GM18867 (cell line): ENCODE results near the gene MICAL3.
A peak's percentile ranks its signal among the peaks of the same experiment; 100 is the strongest.

Experiments
- ATAC-seq: cut with Tn5 transposase; IDR thresholded peaks from one replicate; pipeline ENCODE4 v1.9.1; 2021; ENCODE audit warnings: mild to moderate bottlenecking, moderate library complexity; ENCODE audit not compliant: unreplicated experiment

Gene MICAL3

DNA sequence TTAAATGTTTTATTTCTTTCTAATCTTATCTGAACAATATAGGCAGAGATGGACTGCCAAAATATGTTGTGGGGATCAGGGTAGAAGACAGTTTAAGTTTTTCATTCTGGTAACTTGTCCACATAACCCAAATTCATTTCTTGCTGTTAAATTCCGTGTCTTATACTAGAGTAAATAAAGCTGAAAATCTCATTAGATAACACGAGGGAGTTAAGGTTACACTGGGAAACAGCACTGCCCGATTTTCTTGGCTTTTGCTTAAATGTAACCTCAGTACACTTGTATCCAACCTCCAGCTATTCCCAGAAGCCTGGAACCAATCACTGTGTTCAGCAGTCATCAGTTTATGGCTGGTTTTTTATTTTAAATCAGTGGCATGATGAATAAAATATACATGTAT is 48.2 kb downstream of the MICAL3 start:
- ATAC-seq = no peak

DNA sequence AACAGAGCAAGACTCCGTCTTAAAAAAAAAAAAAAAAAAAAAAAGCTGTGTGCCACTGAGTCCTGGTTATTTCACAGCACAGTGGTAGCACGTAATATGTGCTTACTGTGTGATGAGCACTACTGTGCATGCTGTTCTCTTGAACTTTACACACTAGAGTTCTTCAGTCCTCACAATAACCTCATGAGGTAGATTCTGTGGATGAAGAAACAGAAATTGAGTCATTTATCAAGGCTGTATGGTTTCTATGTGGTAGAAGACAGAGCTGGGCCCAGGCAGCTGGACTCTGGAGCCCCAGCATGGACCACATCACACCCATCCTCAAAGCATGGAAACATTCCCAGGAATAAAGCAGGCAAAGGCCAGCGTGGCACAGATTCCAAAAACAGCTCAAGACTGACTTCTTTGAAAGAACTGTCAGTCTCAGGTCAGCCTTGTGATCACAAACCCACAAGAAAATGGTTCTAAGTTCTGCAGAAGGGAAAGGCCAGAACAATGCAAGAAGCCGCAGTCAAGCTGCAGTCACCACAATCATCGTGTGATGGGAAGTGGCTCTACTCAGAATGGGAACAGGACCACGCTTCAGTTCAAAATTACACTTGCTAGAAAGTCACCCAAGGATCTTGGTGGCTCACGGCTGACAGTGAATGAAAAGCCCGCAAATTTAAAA is 49.5 kb downstream of the MICAL3 start:
- ATAC-seq = no peak

DNA sequence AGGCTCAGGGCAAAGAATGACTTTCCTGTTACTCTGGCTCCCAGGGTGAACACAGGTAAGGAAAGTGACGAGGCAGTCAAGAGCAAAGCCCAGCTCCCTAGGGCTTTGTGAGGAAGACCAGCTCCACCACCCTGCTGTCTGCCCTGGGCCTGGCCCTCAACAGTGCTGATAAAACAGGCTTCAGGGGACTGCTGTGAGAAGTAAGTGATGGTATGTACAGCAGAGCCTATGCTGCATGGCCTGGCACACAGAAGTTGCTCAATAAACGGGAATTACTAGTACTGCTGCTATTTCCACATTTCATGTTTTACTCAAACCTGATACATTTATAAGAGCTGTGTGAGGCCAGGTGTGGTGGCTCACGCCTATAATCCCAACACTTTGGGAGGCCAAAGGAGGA is 50.3 kb downstream of the MICAL3 start:
- no peak for ATAC-seq

DNA sequence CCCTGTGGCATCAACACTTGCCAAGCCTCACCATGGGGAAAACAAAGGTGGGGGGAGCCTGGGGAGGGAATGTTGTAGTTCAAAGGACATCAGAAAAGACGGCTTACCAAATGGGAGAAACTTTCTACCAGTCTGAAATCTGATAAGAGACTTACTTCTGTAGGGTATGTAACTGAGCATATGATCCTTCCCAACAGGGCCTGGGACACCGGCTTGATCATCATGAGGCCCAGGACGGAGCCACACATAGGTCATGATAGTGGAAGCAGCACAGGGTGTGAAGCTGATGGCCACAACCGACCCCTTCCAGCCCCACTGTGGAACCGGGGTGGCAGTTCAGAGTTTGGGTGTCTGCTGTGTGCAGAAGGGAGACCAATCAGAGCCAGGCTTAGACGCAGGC is 51.1 kb downstream of the MICAL3 start:
- ATAC-seq = no peak

DNA sequence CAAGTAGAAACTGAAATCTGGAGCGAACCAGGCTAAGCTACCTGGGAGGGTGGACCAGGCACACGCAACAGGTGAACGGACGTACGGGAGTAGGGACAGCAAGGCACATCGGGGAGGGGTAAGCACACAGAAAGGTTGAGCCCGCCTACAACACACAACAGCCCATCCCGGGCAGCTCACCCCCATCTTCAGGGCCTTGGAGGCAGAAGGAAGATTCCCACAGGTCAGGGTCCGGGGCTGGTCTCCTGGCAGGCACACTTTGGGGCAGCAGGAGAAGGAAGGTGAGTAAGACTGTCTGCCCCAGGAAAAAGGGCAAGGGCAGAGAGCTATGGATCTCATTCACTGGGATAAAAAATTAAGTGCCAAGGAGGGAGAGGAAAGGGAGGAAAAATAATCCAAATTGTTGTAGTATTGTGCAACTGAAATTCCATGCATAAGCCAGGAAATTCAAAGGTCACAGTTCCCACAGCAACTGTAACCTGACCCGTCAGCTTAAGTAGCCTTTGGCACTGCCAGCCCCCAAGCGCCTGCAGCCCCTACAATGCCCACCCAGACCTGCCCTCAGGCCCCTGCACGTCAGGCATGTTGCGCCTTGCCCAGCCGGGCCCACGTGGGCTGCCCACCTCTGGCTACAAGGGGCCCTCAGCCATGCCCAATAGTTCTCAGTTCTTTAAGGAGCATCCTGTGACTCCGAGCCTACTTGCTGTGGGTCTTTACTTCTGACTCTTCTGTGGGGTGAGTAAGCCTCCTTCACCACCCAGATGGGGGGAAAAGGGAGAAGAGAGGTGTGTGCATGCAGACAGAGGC is 51.8 kb downstream of the MICAL3 start:
- ATAC-seq = no peak

DNA sequence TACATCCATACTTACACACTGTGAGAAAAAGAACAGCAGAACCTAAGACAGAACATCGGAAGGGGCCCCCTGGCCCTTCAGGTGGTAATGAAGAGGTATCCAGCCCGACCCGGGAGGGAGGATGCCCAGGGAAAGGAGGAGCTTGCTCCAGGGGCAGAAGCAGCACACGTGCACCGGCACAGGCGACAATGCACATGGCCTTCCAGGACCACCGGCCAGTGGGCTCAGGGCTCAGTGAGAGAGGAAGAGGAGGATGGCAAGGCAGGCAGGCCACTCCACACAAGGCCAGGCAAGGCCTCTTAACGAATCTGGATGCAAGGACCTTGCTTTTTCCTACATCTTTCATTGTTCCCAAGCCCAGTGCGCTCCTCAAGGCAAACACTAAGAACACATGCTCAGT is 52.6 kb downstream of the MICAL3 start:
- no peak for ATAC-seq

DNA sequence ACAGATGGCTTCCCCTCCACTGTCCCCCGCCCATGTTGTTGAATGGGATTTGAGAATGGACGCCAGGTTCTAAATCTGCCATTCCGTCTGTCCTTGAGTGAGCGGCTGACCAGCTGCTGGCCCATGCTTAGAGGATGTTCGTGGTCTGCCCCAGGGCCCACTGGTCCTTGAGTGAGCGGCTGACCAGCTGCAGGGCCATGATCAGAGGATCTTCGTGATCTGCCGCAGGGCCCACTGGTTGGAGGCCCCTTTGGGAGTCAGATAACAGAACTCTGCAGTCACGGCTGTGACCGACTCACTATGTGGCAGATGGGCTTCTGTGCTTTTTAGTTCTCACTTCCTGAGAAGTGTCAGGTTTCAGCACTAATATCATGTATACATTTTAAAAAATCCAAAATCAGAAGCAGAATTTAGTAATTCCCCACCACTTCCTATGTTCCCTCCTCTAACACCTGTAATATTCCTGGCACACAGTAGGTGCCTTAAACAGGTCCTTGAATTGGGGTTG is 54.1 kb downstream of the MICAL3 start:
- ATAC-seq = no peak

DNA sequence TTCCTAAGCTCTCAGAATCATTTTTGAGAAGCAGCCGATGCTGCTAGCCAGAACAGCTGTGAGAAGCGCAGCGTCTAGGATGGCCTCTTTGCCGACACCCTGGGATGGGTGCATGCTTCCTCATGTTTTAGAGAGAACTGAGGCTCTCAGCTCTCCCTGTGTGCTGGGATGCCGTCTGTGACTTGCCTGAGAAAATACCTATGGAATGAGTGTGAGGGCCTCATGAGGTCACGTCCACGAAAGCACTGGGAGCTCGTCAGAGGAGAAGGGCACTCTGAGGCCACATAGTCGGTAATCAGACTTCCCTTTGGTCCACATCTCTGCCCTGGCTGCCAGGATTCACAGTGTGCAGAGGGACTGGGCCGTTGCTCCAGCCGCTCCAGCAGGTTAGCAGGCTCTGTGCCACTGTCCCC is 54.7 kb downstream of the MICAL3 start:
- ATAC-seq = no peak

DNA sequence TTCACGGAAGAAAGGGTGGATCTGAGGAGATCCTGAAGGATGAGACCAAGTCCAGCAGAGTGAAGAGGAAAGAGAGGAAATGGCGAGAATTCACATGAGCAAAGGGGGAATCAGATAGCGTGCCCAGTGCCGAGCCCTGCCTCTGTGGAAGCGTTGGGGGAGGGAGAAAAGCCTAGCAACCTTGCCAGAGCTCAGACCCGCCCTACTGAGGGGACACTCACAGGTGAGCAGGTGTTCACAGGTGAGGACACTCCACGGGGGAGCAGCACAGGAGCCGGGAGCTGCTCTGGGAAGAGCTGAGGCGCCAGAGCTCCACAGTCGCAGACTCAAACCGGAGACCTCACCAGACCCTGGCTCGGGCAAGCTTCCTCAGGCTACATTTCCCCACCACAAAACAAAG is 56.2 kb downstream of the MICAL3 start:
- no peak for ATAC-seq

DNA sequence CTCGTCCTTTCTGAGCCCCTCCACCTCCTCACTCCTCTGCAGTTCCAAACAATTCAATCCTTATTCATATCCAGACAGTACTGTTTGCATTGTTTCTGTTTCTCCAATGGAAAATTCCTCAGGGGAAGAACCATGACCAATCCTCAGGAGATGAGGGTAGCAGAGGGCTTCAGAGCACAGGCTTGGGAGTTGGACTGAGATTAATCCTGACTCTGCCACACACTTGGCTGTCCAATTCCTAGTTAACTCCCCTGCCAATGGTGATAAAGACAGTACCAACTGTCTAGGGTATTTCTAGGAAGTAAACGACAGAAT is 58.0 kb downstream of the MICAL3 start:
- no peak for ATAC-seq

DNA sequence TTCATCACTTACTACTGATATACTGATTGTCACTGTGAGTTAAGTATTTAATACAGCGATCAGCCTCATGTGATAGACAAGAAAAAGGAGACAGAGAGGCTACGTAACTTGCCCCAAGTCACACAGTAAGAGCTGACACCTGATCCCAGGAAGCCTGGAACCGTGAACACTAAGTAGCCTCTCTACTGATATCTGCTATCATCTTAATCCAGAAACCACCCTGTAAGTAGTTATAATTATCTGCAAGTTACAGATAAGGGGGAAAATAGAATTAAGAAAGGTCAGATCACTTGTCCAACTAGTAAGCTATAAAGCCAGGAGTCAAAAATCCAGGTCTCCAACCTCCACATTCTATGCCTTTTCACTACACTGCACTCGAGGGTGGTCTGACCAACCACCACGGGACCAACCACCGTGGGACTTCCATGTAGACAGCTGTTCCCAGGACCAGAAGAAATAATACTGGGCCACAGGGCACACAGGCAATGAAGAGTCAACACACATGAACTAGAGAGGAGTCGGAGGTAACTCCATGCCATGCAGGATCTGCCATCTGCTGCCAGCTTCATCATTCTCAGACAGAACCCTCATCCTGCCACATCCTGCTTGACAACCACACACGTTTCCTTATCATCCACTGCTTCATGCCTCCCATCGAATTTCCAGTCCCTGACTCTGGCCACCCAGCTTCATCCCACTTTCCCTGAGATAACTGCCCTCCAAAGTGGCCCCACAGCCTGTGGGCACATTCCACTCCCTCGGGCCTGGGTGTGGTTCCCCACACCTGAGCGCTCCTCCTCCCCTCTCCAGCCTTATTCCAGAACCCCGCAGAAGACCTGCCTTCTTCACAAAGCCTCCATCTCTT is 58.6 kb downstream of the MICAL3 start:
- ATAC-seq = no peak

DNA sequence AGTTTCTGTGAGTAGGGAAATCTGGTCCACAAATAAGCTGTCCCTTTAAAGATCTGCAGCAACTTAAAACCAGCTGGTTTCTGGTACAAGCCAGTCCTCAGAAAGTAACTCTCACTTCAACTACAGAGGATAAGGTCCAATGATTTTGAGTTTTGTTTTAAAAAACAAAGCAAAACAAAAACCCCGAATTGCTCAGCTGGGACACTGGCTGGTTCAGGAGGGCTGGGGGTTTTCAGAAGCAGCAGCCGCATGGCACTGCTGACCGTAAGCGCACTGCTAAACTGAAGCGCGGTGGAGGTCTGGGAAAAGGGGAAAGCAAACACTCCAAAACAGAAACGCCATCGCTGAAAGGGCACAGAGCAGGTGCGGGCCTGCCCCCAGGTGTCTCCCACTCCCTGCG is 59.7 kb downstream of the MICAL3 start:
- peak; percentile 80 for ATAC-seq

DNA sequence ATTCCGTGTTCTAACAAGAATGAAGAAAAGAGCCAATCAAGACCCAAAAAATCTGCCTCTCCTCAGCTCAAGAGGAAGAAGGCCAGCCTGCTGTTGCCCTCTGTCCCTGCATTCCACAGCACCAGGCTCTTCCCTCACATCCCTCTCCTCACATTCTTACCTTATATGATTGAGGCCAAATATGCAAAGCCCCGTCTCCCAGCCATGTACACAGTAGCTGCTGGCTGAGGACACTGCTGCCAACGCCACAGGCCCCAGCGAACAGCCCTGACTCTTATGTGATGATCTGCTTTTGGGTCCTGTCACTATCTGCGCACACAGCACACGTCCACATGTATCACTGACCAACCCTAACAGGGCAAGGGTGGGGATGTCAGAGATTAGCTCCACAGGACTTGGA is 60.2 kb downstream of the MICAL3 start:
- ATAC-seq = peak; percentile 26

DNA sequence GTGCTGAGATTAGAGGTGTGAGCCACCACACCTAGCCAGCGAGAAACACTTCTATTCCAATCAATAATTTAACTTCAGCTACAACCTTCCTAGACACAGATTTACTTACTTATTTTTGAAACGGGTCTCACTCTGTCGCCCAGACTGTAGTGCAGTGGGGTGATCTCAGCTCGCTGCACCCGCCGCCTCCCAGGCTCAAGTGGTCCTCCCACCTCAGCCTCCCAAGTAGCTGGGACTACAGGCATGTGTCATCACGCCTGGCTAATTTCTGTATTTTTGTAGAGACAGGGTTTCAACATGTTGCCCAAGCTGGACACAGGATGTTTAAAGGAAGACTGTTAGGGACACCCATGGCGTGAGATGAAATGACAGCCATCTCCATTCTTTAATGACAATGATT is 61.3 kb downstream of the MICAL3 start:
- ATAC-seq = no peak

DNA sequence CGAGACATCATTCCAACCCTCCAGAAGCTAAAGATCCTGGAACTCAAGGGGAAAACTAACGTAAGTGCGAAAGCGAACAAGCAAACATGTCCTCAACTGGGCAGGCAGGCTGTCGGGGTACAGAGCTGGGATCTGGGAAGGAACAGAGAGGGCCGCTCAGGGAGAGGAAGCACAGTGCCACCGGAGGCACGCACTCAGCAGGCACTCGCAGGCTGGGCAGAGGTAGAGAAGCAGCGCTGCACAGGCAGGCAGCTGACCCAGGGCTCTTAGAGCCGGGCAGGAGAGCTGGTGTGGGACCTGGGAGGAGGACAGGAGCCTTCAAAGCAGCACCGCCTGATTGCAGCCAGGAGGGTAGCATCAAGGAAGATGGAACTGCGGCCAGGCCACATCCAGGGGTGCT is 62.2 kb downstream of the MICAL3 start:
- ATAC-seq = no peak

DNA sequence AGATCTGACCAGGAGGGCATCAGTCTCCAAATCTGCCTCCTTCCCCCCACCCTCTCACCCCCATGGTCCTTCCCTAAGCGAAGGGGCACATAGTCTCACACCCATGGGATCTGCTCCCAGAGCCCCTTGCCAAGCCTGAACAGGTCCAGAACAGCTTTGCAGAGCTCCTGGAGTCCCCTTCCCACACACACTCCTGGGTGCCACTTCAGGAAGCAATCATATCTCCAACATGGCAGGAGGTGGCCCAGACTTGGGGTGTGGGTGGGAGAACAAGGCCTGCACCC is 63.0 kb downstream of the MICAL3 start:
- ATAC-seq = no peak

DNA sequence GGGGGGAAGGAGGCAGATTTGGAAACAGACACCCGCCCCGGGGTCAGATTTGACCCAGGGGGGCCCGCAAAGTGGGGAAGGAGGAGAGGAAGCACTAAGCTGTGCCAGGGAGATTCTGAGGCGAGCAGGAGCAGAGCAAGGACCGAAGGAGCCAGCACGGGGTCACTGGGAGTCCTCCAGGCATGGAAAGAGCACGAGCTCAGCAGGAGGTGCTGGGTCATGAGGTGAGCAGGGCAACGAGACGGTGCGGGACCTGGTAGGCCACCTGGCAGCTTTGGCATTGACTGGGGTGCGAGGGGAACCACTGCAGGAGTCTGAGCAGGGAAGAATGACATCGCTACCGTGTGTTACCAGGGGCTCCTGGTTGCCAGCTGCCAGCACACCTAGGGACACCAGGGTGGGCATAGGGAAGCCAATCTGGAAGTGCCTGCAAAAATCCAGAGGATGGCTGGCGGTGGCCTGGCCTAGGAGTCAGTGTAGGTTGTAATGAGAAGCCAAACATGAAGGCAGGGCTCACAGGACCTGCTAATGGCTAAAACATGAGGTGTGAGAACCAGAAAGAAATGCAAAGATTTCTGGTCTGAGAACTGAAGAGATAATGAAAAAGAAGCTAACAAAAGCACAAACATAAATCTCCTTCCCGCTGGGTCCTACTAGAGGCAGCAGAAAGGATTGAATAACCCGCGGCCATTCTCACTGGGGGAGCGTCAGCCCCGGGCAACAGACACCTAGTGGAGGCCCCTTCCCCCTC is 63.5 kb downstream of the MICAL3 start:
- no peak for ATAC-seq

DNA sequence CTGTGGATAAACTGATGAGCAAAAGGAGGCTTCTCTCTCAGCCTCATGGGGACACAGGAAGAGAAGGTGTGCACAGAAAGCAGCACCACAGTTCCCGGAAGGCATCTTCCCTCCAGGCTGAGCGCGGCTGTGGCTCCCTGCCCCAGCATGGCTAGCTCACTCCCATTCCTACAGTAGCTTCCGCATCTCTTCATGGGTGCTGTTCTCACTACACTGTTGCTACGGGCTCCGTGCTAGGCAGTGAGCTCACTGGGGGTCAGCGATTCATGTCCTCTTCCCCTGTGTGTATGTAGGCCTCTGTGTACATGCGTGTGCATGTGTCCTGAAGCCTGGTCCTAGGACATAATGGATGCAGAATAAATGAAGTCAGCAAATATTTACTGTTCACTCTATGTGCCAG is 64.3 kb downstream of the MICAL3 start:
- no peak for ATAC-seq

DNA sequence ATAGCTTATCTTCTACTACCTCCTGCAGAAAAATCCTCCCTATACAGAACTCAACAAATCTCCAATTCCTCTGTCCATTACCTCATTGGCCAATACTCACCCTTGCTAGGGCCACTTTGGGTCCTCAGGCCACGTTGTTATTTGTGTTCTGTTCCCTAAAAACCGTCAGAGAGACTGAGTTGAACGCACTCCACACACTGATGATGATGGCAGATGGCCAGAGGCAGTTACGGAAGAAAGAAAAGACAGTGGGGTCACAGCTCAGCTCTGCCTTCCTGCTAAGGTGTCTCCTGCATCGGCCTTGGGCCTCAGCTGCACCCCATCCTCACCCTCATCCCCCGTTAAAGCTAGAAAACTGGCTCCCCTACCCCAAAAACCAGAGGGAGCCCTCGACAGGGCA is 66.2 kb downstream of the MICAL3 start:
- ATAC-seq = no peak

DNA sequence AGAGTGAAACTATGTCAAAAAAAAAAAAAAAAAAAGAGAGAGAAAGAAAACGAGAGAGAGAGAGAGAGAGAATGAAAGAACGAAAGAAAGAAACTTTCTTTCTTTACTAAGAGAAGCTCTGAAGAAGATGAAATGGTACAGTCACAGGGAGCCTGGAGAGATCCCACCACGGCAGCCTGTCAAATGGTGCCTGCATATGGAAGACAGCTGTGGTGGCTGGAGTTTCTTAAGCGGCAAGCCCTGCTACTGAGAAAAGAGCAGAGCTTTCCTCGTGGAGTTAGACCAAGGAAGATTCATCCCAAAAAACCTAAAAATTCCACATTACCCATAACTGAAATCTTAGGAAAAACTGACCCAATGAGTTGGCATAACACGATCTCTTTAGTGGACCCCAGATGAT is 66.7 kb downstream of the MICAL3 start:
- ATAC-seq = no peak

DNA sequence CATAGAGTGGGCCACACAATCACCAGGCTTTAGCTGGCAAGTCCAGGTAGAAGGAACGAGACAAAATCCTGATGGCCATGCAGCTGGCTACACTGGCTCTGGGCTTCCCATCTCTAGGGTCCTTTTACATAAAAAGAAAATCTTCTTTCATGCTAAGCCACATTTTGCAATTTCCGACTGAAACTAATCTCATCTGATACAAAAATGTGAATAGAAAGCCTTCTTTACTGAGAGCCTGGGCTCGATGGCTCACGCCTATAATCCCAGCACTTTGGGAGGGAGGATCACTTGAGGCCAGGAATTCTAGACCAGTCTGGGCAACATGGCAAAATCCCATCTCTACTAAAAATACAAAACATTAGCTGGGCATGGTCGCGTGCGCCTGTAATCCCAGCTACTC is 67.2 kb downstream of the MICAL3 start:
- ATAC-seq = no peak
